HG03460 (cell line): ENCODE results near the gene NBR1.
"Not testable (repeated sequence)": the region's sequence is repeated elsewhere in the genome, so short reads cannot be mapped to it uniquely, and the experiment has no call there.

Experiments
- ATAC-seq: cut with Tn5 transposase; IDR thresholded peaks from one replicate; pipeline ENCODE4 v1.9.1; 2021; ENCODE audit not compliant: unreplicated experiment

The NBR1 gene

GRCh38 chr17:43240596-43241352 is 69.8 kb downstream of the NBR1 start:
- ATAC-seq = not testable (repeated sequence)

- not testable (repeated sequence) for ATAC-seq
These were observed 75.4 kb downstream of the NBR1 start for GRCh38 chr17:43246456-43246855.
